GM23248 (cell line): ENCODE measurements around the gene CEACAM5. TPM values are rescaled to one million over a fixed set of nuclear protein-coding genes. Genes with fewer than 3 reads are reported as not detected.

Source experiments
- DNase-seq: peaks from one replicate; pipeline ENCODE4 v3.0.0-alpha.2; 2015
- H2AFZ ChIP-seq: fragments of 200-600 bp; sonication (generic); 2 replicates; pipeline ENCODE4 v1.6.1; 2016; ENCODE audit warnings: antibody characterized with exemption
- H3F3A ChIP-seq: fragments of 200-600 bp; sonication (generic); 2 replicates; pipeline ENCODE4 v1.6.1; 2016; ENCODE audit warnings: mild to moderate bottlenecking, antibody characterized with exemption, mixed run types; ENCODE audit not compliant: insufficient read depth
- H3K27ac ChIP-seq: fragments of 200-600 bp; sonication (generic); 2 replicates; pipeline ENCODE4 v1.5.1; 2016; ENCODE audit warnings: mild to moderate bottlenecking
- H3K27me3 ChIP-seq: fragments of 200-600 bp; sonication (generic); replicated peaks from 2 replicates; pipeline ENCODE4 v1.6.1; 2016; ENCODE audit warnings: mild to moderate bottlenecking; ENCODE audit not compliant: insufficient read depth
- H3K36me3 ChIP-seq: fragments of 200-600 bp; sonication (generic); 2 replicates; pipeline ENCODE4 v1.6.1; 2016; ENCODE audit warnings: low read depth, mild to moderate bottlenecking
- H3K4me1 ChIP-seq: fragments of 200-600 bp; sonication (generic); 2 replicates; pipeline ENCODE4 v1.6.1; 2016; ENCODE audit warnings: mild to moderate bottlenecking; ENCODE audit not compliant: insufficient read depth
- H3K4me2 ChIP-seq: fragments of 200-600 bp; sonication (generic); one replicate; pipeline ENCODE4 v1.6.1; 2016; ENCODE audit warnings: mild to moderate bottlenecking; ENCODE audit not compliant: unreplicated experiment
- H3K4me3 ChIP-seq: fragments of 200-600 bp; sonication (generic); 2 replicates; pipeline ENCODE4 v1.5.1; 2016; ENCODE audit warnings: mild to moderate bottlenecking
- H3K79me2 ChIP-seq: fragments of 200-600 bp; sonication (generic); 2 replicates; pipeline ENCODE4 v1.6.1; 2016; ENCODE audit warnings: mild to moderate bottlenecking; ENCODE audit not compliant: insufficient read depth
- H3K9ac ChIP-seq: fragments of 200-600 bp; sonication (generic); 2 replicates; pipeline ENCODE4 v1.6.1; 2016; ENCODE audit warnings: mild to moderate bottlenecking
- H3K9me2 ChIP-seq: fragments of 200-600 bp; sonication (generic); 2 replicates; pipeline ENCODE4 v1.6.1; 2016; ENCODE audit warnings: mixed run types, mild to moderate bottlenecking, moderate library complexity; ENCODE audit not compliant: insufficient read depth
- H3K9me3 ChIP-seq: fragments of 200-600 bp; sonication (generic); one replicate; pipeline ENCODE4 v1.6.1; 2017; ENCODE audit warnings: low read depth
- H4K20me1 ChIP-seq: fragments of 200-600 bp; sonication (generic); 2 replicates; pipeline ENCODE4 v1.6.0; 2016; ENCODE audit not compliant: insufficient read depth
- EZH2 ChIP-seq: fragments of 200-600 bp; sonication (generic); IDR thresholded peaks from 2 replicates; pipeline ENCODE4 v1.6.1; 2018; ENCODE audit warnings: antibody characterized with exemption, mild to moderate bottlenecking; ENCODE audit not compliant: insufficient read depth, poor library complexity, severe bottlenecking
- EZH2phosphoT487 ChIP-seq: fragments of 200-600 bp; sonication (generic); IDR thresholded peaks from 2 replicates; pipeline ENCODE4 v1.6.1; 2018; ENCODE audit warnings: antibody characterized with exemption, moderate library complexity, mild to moderate bottlenecking, low read depth; ENCODE audit not compliant: insufficient read depth
- WGBS, 2 experiments: methylation state at CpG; one replicate each; pipeline ENCODE4 v1.1.6; 2015 to 2017; ENCODE audit warnings: low lambda C conversion rate in 2 of 2, low coverage in 1 of 2; ENCODE audit errors: missing lambda C conversion rate in 2 of 2; 5-methylcytosine and 5-hydroxymethylcytosine counted together
- in situ Hi-C: fragments of 300-500 bp; cut with MboI; formaldehyde crosslinking; loops from 2 replicates; pipeline ENCODE4 v1.15.0; 2020
- polyA plus RNA-seq: library from polyadenylated mRNA; unstranded; fragments of >200 nt; fragmentation: Nextera tagmentation; extraction: Ambion mirVana; gene quantifications from 2 replicates; pipeline ENCODE4 v1.2.1, GENCODE V29; 2016
- total RNA-seq: library from RNA; depleted of rRNA; stranded (reverse); fragments of >200 nt; shearing (Covaris generic); gene quantifications from 2 replicates; pipeline ENCODE4 v1.2.3, GENCODE V29; 2014

The CEACAM5 gene
- total and polyA plus RNA-seq, 2 experiments from 2014 or later: not detected

- peak; percentile 47 for DNase-seq
- H3F3A ChIP-seq: no peaks in the 10 kb centered on the region
- no peak overlapping the region for H3K27ac ChIP-seq
- H3K9ac ChIP-seq: no peak overlapping the region
- no peaks in the 10 kb centered on the region for H3K9me3 ChIP-seq
- H3K36me3 ChIP-seq: no peaks in the 10 kb centered on the region
- H3K9me2 ChIP-seq: no peaks in the 10 kb centered on the region
- H3K4me2 ChIP-seq: no peak overlapping the region
- H4K20me1 ChIP-seq: no peaks in the 10 kb centered on the region
- no peak overlapping the region for H3K4me3 ChIP-seq
- TF ChIP-seq EZH2 (no peak), EZH2phosphoT487 (no peak)
- H2AFZ ChIP-seq: no peak overlapping the region
- in situ Hi-C loops: no loop called here
- H3K79me2 ChIP-seq: no peaks in the 10 kb centered on the region
- 7 to 9% methylated on average over 3 of the region's 3 CpGs for WGBS, 2 experiments
- no peaks in the 10 kb centered on the region for H3K4me1 ChIP-seq
- no peaks in the 10 kb centered on the region; the same call in 1 of the 2 replicates for H3K27me3 ChIP-seq
Measured at GRCh38 chr19:41702171-41702651, 6.2 kb upstream of the CEACAM5 start.

GRCh38 chr19:41703602-41704293, 4.7 kb upstream of the CEACAM5 start:
- H3K9me3 ChIP-seq: no peaks in the 10 kb centered on the region
- in situ Hi-C loops: no loop called here
- no peak overlapping the region for H3K4me2 ChIP-seq
- H3K4me3 ChIP-seq: no peak overlapping the region
- TF ChIP-seq EZH2 (no peak), EZH2phosphoT487 (no peak)
- no peaks in the 10 kb centered on the region for H3K79me2 ChIP-seq
- H3F3A ChIP-seq: no peaks in the 10 kb centered on the region
- H3K9me2 ChIP-seq: no peaks in the 10 kb centered on the region
- H4K20me1 ChIP-seq: no peaks in the 10 kb centered on the region
- H3K36me3 ChIP-seq: no peaks in the 10 kb centered on the region
- H3K9ac ChIP-seq: no peak overlapping the region
- H3K27ac ChIP-seq: no peak overlapping the region
- no peak overlapping the region for H2AFZ ChIP-seq
- no peak for DNase-seq
- no peaks in the 10 kb centered on the region for H3K4me1 ChIP-seq
- no peaks in the 10 kb centered on the region for H3K27me3 ChIP-seq
- WGBS, 2 experiments: 15 to 24% methylated on average over 8 of the region's 8 CpGs

- DNase-seq: peak; percentile 41
- Histone ChIP-seq H4K20me1 (no peaks in the 10 kb centered on the region), H3K9me2 (no peaks in the 10 kb centered on the region), H3K36me3 (no peaks in the 10 kb centered on the region), H3K9ac (no peak overlapping the region), H3F3A (no peaks in the 10 kb centered on the region), H2AFZ (no peak overlapping the region), H3K4me1 (no peaks in the 10 kb centered on the region), H3K27ac (no peak overlapping the region), H3K79me2 (no peaks in the 10 kb centered on the region), H3K27me3 (no peaks in the 10 kb centered on the region), H3K9me3 (no peaks in the 10 kb centered on the region), H3K4me3 (no peak overlapping the region), H3K4me2 (no peak overlapping the region)
- in situ Hi-C loops: no loop called here
- TF ChIP-seq EZH2: no peak
- no peak for TF ChIP-seq EZH2phosphoT487
- 24 to 29% methylated on average over 10 of the region's 10 CpGs for WGBS, 2 experiments
Measured at GRCh38 chr19:41705393-41706174, 2.8 kb upstream of the CEACAM5 start.

GRCh38 chr19:41706741-41707501, 1.5 kb upstream of the CEACAM5 start:
- WGBS, 2 experiments: 15 to 21% methylated on average over 21 to 26 of the region's 26 CpGs

More at GRCh38 chr19:41706741-41707501, 1.5 kb upstream of the CEACAM5 start:
- H3K9me2 ChIP-seq: no peaks in the 10 kb centered on the region
- no peak overlapping the region for H3K4me3 ChIP-seq
- no peaks in the 10 kb centered on the region for H3K79me2 ChIP-seq
- H2AFZ ChIP-seq: no peak overlapping the region
- no peaks in the 10 kb centered on the region for H3K27me3 ChIP-seq
- no peaks in the 10 kb centered on the region for H3K4me1 ChIP-seq
- H3K27ac ChIP-seq: no peak overlapping the region
- H3F3A ChIP-seq: no peaks in the 10 kb centered on the region
- H3K36me3 ChIP-seq: no peaks in the 10 kb centered on the region
- TF ChIP-seq EZH2: no peak
- no peak for TF ChIP-seq EZH2phosphoT487
- peak; percentile 50 for DNase-seq
- no peaks in the 10 kb centered on the region for H3K9me3 ChIP-seq
- H3K9ac ChIP-seq: no peak overlapping the region
- in situ Hi-C loops: no loop called here
- H3K4me2 ChIP-seq: no peak overlapping the region
- H4K20me1 ChIP-seq: no peaks in the 10 kb centered on the region
